Suppressor macrophage (primary cell): Measurements from ENCODE around the gene GOLT1B.
"Not testable (repeated sequence)": the region's sequence is repeated elsewhere in the genome, so short reads cannot be mapped to it uniquely, and the experiment has no call there.

Source experiments
- DNase-seq, 4 experiments: peaks; one replicate each; pipeline ENCODE4 v3.0.0-alpha.2; 2020 to 2022
- total RNA-seq, 17 experiments: gene quantifications; one replicate each; lab custom pipeline; 2026; ENCODE audit warnings: mixed read lengths in 6 of 17, inconsistent platforms in 3 of 17; lab: John Stamatoyannopoulos, UW

Gene GOLT1B
- 44.1 to 134 (median 92.2) reads per million in 17 experiments for total RNA-seq

GRCh38 chr12:21501258-21502163 is at the start of gene GOLT1B, which contains the start of gene RECQL:
TSS of gene GOLT1B (plus strand) at chr12:21501789. CDS start at chr12:21501924, 135 bp downstream.
TSS of gene RECQL (minus strand) at chr12:21501635. CDS start at chr12:21499570, 2,065 bp downstream.
- peak; percentile 95 to 99 (median 97) for DNase-seq

- DNase-seq = no peak
Measured at GRCh38 chr12:21453312-21453852, 48.2 kb upstream of the GOLT1B start.

GRCh38 chr12:21456291-21456780 is 45.3 kb upstream of the GOLT1B start:
- DNase-seq = peak; percentile 39 to 68 (median 50)

GRCh38 chr12:21459474-21459873 is 42.1 kb upstream of the GOLT1B start:
- DNase-seq = no peak

GRCh38 chr12:21467334-21467733 is 34.3 kb upstream of the GOLT1B start:
- DNase-seq = not testable (repeated sequence)

GRCh38 chr12:21471294-21471693 is 30.3 kb upstream of the GOLT1B start:
- DNase-seq = no peak

- no peak for DNase-seq
Measured at GRCh38 chr12:21472197-21472823, 29.3 kb upstream of the GOLT1B start.

GRCh38 chr12:21475552-21475951 is 26.0 kb upstream of the GOLT1B start:
- DNase-seq = no peak

- no peak for DNase-seq
Measured at GRCh38 chr12:21476949-21477348, 24.6 kb upstream of the GOLT1B start.

GRCh38 chr12:21478756-21479455 is 22.7 kb upstream of the GOLT1B start:
- peak in 1 of 4 experiments; percentile 24 for DNase-seq

- no peak for DNase-seq
Measured at GRCh38 chr12:21483531-21483930, 18.1 kb upstream of the GOLT1B start.

- no peak for DNase-seq
Measured at GRCh38 chr12:21485998-21486397, 15.6 kb upstream of the GOLT1B start.

- peak in 1 of 4 experiments; percentile 1 for DNase-seq
Measured at GRCh38 chr12:21499765-21500164, 1.8 kb upstream of the GOLT1B start.

- peak in 1 of 4 experiments; percentile 3 for DNase-seq
Measured at GRCh38 chr12:21500786-21501257, 767 bp upstream of the GOLT1B start.

- peak; percentile 46 to 69 (median 60) for DNase-seq
Measured at GRCh38 chr12:21502164-21502496, 541 bp downstream of the GOLT1B start.

GRCh38 chr12:21502872-21503271 is 1.3 kb downstream of the GOLT1B start:
- peak in 1 of 4 experiments; percentile 1 for DNase-seq

- DNase-seq = no peak
Measured at GRCh38 chr12:21505888-21506287, 4.3 kb downstream of the GOLT1B start.

- no peak for DNase-seq
Measured at GRCh38 chr12:21507849-21508248, 6.3 kb downstream of the GOLT1B start.

GRCh38 chr12:21509768-21510167 is 8.2 kb downstream of the GOLT1B start:
- DNase-seq = no peak

- DNase-seq = no peak
Measured at GRCh38 chr12:21516281-21516680, 14.7 kb downstream of the GOLT1B start.

GRCh38 chr12:21518451-21518850 is 16.9 kb downstream of the GOLT1B start:
- no peak for DNase-seq

GRCh38 chr12:21521541-21521940 is 20.0 kb downstream of the GOLT1B start:
- no peak for DNase-seq
